ENCODE data around the gene TEX26.

Gene TEX26

GRCh38 chr13:30932481-30933353 is at the start of gene TEX26:
TEX26 (plus strand) TSS chr13:30932656; CDS start chr13:30932716, 60 bp downstream.
- DNase-seq (ENCODE audit: low read depth): no peak

DNA sequence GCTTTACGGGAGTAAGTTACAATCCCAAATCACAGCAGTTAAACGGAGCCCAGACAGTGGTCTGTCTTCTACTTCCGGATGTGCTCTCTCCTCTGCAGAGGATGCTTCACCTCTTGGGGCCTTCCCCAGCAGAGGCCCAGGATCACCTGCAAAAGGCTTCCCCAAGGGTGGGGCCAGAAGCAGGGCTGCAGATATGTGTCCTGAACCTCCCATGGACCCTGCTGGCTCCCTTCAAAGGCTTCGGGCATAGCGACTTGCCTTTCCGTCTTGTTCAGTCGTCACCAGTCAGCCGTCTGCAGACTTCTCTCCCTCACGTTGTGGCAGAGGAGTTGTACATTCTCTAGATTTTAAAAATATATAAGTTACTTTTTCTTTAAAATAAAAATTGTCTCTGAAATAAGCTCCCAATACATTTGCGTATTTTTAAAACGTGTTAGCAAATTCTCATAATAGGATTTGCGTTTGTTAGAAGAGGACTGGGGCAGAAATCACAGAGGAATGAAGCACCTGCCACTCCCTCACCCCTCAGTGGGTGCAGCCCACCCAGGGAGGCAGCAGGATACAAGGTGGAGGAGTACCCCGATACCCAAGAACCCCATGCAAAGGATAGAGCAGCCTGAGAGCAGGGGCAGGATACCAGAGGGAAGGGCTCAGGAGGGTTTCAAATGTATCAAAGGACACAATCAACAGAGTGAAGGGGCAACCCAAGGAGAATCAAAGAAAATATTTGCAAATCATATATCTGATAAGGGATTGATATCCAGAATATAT is 49.3 kb upstream of the TEX26 start:
- no peak for DNase-seq (ENCODE audit: low read depth)

GRCh38 chr13:30884543-30884942 is 47.9 kb upstream of the TEX26 start:
- DNase-seq (ENCODE audit: low read depth): no peak

DNA sequence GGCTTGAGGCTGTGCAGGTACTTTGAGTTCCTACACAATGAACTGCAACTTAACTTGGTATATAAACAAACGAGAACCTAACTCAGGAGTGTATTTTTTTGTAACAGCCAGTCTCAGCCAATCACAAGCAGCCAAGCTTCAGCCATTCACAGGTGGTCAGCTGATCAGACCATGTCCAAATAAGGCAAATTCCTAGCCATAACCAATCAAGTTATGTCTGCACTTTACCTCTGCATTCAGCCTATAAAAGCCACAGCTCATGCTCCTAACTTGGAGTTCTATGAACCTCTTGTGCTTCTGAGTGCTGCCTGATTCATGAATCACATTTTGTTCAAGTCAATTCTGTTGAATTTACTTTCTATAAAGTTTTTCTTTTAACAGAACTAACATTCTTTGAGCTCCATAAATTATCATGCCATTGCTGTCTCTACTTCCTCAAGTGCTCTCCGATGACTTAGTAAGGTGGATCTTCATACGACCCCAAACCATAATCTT is 43.2 kb upstream of the TEX26 start:
- DNase-seq (ENCODE audit: low read depth): no peak

GRCh38 chr13:30892966-30893365 is 39.5 kb upstream of the TEX26 start:
- DNase-seq (ENCODE audit: low read depth): no peak

DNA sequence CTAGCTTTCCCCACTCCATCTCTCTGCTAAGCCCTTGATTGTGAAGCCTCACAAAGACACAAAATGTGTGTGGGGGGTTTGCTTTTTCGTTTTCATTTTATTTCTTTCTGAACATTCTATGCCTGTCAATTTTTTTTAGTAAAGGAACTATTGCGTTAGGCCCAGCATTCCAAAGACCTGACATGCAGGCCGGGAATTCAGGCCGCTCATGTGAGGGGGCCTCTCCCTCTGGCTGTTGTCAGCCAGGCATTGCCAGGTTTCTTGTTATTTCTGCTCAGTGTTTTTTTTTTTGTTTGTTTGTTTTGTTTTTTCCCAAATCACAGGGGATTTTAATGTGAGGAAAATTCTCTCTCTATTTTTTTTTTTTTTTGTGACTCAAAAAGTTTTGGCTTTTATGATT is 36.7 kb upstream of the TEX26 start:
- DNase-seq (ENCODE audit: low read depth): no peak

- DNase-seq (ENCODE audit: low read depth): no peak
Measured at GRCh38 chr13:30898070-30898469, 34.4 kb upstream of the TEX26 start.

DNA sequence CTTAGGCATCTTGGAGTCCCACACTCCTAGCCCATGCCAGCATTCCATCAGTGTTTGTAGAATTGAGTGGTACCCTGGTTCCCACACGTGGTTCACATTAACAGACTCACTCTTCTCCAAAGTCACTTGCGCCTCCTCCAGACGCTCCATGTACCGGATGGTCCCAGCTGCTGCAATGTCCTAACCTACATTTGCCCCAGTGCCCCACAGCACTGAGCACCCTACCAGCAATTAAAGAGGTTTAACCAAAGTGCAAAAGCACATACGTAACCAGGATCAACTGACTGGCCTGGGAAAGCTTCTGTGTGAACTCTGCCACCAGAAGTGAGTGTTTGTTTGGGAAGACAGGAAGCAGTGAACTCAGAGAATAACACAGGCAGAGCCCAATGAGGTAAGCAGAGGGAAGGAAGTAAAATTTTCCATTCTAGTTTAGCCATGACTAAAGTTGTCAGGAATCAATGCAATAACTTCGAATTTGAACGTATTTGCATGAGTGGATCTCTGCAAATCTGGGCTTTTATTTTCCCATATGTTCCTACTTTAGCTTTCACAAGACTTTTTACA is 33.7 kb upstream of the TEX26 start:
- DNase-seq (ENCODE audit: low read depth): peak; percentile 4

DNA sequence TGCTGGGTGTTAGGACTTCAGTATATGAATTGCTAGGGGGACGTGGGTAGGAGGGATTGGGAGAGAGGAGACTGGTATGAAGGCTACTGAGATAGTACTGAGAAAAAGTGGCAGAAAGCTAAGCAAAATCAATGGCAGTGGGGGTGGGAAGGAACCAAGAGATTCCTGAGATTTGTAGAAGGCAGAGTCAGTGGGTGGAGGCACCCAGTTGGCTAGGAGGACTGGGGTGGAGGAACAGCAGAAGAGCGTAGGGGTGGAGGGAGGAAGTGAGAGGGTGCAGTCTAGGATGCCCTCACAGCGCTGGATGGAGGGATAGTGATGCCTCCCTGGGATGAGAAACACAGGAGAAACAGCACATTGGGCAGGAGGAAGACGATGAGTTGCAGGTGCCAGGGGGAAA is 32.0 kb upstream of the TEX26 start:
- no peak for DNase-seq (ENCODE audit: low read depth)

DNA sequence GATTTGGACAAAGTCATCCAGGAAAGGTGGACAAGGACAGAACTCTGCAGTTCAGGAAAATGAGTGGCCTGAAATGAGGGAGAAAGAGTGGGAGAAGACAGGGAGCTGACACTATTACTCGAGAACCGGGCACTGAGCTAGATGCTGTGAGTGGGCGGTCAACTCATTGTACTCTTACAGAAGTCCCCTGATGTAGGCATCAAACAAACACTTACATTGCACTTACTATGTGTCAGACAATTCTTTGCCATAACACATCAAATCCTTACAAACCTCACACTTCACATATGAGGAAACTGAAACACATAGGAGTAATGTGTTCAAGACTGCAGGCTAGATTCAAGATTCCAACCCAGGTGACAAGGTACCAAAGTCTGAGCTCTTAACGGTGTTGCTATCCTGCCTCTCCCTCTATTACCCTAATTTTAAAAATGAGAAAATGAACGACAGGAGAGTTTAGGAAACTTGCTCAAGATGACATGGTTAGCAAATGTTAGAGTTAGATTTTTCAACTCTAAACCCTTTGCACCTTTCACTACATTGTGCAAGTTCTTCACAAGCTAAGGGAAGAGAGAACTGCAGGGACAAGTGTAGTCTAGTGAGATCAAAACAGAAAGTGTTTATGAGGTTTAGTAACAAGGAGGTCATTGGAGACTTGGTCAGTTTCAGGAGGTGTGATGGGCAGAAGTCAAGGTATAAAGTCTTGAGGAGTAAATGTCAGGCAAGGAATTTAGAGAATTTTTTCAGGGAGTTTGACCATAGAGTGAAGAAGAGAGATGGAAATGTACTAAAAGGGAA is 31.3 kb upstream of the TEX26 start:
- DNase-seq (ENCODE audit: low read depth): no peak

DNA sequence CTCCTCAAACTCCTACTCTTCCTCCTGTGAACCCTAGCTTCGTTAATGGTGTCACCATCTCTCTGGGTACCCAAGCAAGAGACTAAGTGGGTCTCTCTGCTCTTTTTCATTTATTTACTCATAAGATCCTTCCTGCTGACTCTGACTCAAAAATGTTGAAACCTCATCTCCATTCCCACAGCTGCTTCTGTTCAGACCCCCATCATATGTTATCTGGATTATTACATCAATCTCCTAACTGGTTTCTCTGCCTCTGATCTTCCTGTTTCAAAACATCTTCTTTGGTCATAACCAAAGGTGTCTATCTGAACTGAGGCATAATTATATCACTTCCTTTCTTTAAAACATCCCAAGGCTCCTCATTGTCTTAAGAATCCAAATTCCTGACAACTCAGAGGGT is 28.4 kb upstream of the TEX26 start:
- DNase-seq (ENCODE audit: low read depth): no peak

DNA sequence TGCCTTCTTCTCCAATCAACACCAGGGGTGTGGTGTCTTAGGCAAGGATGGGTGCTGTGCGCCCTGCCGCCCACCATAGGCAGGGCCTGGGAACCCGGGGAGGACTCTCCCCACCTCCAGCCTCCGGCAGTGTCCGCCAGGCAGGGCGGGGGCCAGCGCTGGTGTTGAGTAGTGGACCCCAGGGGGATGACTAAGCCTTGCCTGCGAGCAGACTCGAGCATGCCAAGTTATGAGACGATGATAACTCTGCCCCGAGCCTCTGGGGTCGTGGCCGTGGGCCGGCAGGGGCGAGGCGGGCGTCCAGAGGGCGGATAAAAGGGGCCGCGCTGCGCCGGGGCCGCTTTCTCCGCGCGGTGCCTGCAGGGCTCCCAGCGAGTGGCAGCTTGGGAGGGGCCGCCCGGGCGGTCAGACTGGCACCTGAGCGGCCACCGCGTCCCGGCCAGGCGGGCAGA is 26.5 kb upstream of the TEX26 start, which contains the start of gene MEDAG:
Gene MEDAG, plus strand, starts transcription at position 340 of the 452 bp plus-strand sequence. CDS start 245 bp downstream, outside the sequence.
- DNase-seq (ENCODE audit: low read depth): no peak

- DNase-seq (ENCODE audit: low read depth): no peak
Measured at GRCh38 chr13:30906411-30907051, 25.9 kb upstream of the TEX26 start.

- DNase-seq (ENCODE audit: low read depth): no peak
Measured at GRCh38 chr13:30907121-30907861, 25.2 kb upstream of the TEX26 start.

DNA sequence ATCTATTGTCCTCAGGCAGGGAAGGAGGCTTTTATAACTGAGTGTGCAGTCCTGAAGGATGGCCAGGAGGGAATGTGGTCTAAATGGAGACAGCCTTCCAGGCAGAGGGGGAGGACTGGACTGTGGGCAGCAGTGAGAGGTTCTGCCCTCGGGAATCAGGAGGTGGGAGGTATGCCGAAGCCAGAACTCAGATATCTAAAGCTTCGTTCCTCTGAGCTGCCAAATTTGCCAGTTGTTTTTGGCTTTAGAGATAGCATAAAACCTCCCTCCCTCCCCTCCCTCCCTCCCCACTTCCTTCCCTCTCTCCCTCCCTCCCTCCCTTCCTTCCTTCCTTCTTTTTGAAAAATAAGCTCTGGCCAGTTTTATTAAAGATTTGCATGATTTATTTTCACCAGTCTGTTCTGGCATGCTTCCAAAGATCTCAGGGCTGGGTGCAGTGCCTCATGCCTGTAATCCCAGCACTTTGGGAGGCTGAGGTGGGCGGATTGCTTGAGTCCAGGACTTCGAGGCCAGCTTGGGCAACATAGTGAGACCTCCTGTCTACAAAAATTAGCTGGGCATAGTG is 24.0 kb upstream of the TEX26 start:
- no peak for DNase-seq (ENCODE audit: low read depth)

DNA sequence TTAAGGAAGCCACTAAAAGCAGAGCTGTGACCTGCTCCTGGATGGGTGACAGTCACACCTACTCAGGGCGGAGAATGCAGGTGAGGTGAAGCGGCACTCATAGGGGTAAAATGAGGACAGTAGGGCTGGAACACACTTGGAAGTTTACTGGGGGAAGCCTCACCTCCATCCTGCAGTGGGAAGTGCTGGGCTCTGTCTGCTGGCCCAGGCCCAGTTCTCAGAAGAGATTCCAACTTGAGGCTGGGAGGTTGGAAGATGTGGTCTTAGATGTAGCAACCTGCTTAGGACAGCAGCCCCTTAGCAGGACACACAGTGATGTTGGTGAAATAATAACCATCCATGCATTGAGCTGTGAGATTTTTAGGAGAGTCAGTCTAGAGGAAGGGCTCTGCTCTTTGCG is 21.8 kb upstream of the TEX26 start:
- no peak for DNase-seq (ENCODE audit: low read depth)

DNA sequence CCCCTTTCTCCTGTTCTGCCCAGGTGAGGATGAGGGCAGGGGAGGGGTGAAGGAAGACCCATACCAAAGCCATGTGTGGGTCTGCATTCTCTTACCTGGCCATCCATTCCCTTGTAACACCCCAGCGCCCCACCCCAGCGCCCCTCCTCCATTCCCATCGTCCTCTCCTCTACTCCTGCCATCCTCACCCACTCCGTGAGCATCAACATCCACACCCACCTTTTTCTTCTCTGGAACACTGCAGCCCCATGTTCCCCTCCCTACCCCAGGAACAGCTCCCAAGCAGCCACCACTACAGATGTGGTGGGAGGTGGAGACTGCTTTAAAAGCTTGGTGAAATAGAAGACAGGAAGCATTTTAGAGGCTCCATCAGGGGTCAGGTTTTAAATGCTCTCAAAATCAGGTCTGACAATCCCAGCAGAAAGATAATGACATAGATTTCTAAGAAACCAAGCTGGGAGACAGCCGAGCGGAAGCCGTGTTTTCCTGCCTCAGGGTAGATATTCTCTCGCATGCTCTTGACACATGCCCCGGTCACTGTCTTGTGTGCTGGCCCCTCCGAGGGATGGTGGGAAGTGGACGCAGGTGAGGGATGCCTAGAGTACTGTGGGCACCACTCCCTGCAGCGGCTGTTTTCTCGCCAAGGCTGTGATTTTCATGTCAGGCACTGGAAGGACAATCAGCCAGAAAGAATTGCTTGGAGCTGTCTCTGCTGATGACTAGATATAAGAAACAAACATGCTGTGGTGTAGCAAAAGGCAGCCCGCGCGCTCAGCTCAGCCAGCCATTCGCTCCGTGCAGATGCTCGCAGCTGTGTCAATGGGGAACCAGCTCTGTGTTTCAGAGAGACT is 16.5 kb upstream of the TEX26 start:
- no peak for DNase-seq (ENCODE audit: low read depth)

- DNase-seq (ENCODE audit: low read depth): no peak
Measured at GRCh38 chr13:30916991-30917390, 15.5 kb upstream of the TEX26 start.

Measured in activated T-cell treated with anti-CD3 and anti-CD28 coated beads for 24 hours (primary cell).